ENCODE results near the gene SYTL2.

DNA sequence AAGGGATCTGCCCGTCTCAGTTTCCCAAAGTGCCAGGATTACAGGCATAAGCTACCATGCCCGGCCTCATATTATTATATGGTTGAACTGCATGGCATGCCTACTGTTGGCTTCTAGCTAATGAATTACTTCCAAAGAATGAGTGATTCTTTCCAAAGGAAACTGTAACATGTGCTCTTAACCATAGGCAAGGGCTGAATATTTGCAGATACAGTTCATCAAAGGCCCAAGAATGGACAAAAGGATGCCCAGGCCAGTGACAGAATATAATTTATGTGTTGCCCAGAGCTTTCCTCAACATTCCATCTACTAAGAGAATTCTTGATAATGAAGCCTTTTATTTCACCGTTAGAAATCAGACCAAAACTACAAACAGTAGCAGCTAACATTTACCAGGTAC, 98.0 kb downstream of the SYTL2 start:
- TF ChIP-seq POLR2AphosphoS5 (IDR thresholded peaks at IDR 0.05; ENCODE audit: low read depth), result no peak
- TF ChIP-seq, protein P1, sequence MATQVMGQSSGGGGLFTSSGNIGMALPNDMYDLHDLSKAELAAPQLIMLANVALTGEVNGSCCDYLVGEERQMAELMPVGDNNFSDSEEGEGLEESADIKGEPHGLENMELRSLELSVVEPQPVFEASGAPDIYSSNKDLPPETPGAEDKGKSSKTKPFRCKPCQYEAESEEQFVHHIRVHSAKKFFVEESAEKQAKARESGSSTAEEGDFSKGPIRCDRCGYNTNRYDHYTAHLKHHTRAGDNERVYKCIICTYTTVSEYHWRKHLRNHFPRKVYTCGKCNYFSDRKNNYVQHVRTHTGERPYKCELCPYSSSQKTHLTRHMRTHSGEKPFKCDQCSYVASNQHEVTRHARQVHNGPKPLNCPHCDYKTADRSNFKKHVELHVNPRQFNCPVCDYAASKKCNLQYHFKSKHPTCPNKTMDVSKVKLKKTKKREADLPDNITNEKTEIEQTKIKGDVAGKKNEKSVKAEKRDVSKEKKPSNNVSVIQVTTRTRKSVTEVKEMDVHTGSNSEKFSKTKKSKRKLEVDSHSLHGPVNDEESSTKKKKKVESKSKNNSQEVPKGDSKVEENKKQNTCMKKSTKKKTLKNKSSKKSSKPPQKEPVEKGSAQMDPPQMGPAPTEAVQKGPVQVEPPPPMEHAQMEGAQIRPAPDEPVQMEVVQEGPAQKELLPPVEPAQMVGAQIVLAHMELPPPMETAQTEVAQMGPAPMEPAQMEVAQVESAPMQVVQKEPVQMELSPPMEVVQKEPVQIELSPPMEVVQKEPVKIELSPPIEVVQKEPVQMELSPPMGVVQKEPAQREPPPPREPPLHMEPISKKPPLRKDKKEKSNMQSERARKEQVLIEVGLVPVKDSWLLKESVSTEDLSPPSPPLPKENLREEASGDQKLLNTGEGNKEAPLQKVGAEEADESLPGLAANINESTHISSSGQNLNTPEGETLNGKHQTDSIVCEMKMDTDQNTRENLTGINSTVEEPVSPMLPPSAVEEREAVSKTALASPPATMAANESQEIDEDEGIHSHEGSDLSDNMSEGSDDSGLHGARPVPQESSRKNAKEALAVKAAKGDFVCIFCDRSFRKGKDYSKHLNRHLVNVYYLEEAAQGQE (IDR thresholded peaks at IDR 0.05; ENCODE audit: unreplicated experiment), result no peak
- TF ChIP-seq, protein P2, sequence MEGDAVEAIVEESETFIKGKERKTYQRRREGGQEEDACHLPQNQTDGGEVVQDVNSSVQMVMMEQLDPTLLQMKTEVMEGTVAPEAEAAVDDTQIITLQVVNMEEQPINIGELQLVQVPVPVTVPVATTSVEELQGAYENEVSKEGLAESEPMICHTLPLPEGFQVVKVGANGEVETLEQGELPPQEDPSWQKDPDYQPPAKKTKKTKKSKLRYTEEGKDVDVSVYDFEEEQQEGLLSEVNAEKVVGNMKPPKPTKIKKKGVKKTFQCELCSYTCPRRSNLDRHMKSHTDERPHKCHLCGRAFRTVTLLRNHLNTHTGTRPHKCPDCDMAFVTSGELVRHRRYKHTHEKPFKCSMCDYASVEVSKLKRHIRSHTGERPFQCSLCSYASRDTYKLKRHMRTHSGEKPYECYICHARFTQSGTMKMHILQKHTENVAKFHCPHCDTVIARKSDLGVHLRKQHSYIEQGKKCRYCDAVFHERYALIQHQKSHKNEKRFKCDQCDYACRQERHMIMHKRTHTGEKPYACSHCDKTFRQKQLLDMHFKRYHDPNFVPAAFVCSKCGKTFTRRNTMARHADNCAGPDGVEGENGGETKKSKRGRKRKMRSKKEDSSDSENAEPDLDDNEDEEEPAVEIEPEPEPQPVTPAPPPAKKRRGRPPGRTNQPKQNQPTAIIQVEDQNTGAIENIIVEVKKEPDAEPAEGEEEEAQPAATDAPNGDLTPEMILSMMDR (conservative IDR thresholded peaks at IDR 0.05; ENCODE audit: low read depth in 2 of 2), result no peak
- TF ChIP-seq ZNF331 (CRISPR knock-in tag; IDR thresholded peaks at IDR 0.05; ENCODE audit: low read depth), result no peak

Measured in GM23338 (cell line).